ENCODE data around the gene METAP1.
"Not testable (repeated sequence)": the region's sequence is repeated elsewhere in the genome, so short reads cannot be mapped to it uniquely, and the experiment has no call there.

The METAP1 gene

GRCh38 chr4:98976716-98977115 lies 18.8 kb upstream of the METAP1 start:
- H3K9me3 Mint-ChIP-seq, result no peaks in the 10 kb centered on the region
- H3K36me3 Mint-ChIP-seq (ENCODE audit: insufficient read depth), result peaks cover 3% of the 10 kb centered on the region
- H3K27ac Mint-ChIP-seq, result no peak overlapping the region
- DNase-seq (no peak), ATAC-seq (replicated peaks) (no peak)
- H3K27me3 Mint-ChIP-seq, result peaks cover 23 to 25% of the 10 kb centered on the region in 2 donors
- no peaks in the 10 kb centered on the region for H3K4me1 Mint-ChIP-seq (ENCODE audit: low read depth in 2 of 2)
- no peak overlapping the region for H3K4me3 Mint-ChIP-seq

DNA sequence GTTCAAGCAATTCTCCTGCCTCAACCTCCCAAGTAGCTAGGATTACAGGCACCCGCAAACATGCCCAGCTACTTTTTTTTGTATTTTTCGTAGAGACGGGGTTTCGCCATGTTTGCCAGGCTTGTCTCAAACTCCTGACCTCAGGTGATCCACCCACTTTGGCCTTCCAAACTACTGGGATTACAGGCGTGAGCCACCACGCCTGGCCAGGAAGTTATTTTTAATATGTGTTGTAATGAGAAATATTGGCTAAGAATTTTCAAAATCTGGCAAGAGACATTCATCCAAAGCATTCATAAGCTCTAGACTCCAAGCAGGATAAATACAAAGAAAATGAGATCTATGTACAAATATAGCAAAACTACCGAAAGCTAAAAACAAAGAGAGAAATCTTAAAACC lies 18.0 kb upstream of the METAP1 start:
- ATAC-seq (replicated peaks) (no peak), DNase-seq (no peak)
- Mint-ChIP-seq H3K4me1 (ENCODE audit: low read depth in 2 of 2) (no peaks in the 10 kb centered on the region), H3K27me3 (peaks cover 23 to 27% of the 10 kb centered on the region in 2 donors), H3K4me3 (no peak overlapping the region), H3K36me3 (ENCODE audit: insufficient read depth) (peaks cover 3% of the 10 kb centered on the region), H3K9me3 (no peaks in the 10 kb centered on the region), H3K27ac (no peak overlapping the region)

- Mint-ChIP-seq H3K27ac (no peak overlapping the region), H3K36me3 (ENCODE audit: insufficient read depth) (no peaks in the 10 kb centered on the region), H3K27me3 (peaks cover 16 to 29% of the 10 kb centered on the region in 2 donors), H3K9me3 (no peaks in the 10 kb centered on the region), H3K4me1 (ENCODE audit: low read depth in 2 of 2) (no peaks in the 10 kb centered on the region), H3K4me3 (no peak overlapping the region)
- no peak for DNase-seq
- ATAC-seq (replicated peaks), result no peak
Observed at GRCh38 chr4:98987720-98988119, 7.8 kb upstream of the METAP1 start.

DNA sequence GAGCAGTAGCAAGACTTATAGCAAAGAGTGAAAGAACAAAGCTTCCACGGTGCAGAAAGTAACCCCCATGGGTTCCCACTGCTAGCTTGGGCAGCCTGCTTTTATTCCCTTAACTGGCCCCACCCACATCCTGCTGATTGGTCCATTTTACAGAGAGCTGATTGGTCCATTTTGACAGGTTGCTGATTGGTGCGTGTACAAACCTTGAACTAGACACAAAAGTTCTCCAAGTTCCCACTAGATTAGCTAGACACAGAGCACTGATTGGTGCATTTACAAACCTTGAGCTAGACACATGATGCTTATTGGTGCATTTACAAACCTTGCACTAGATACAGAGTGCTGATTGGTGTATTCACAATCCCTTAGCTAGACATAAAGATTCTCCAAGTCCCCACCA lies 2.7 kb upstream of the METAP1 start:
- ATAC-seq (replicated peaks); H3K27me3 Mint-ChIP-seq; H3K36me3 Mint-ChIP-seq (ENCODE audit: insufficient read depth); H3K9me3 Mint-ChIP-seq; H3K4me3 Mint-ChIP-seq; DNase-seq; H3K27ac Mint-ChIP-seq: not testable (repeated sequence)
- peaks cover 11 to 20% of the 10 kb centered on the region in 2 donors for H3K4me1 Mint-ChIP-seq (ENCODE audit: low read depth in 2 of 2)

DNA sequence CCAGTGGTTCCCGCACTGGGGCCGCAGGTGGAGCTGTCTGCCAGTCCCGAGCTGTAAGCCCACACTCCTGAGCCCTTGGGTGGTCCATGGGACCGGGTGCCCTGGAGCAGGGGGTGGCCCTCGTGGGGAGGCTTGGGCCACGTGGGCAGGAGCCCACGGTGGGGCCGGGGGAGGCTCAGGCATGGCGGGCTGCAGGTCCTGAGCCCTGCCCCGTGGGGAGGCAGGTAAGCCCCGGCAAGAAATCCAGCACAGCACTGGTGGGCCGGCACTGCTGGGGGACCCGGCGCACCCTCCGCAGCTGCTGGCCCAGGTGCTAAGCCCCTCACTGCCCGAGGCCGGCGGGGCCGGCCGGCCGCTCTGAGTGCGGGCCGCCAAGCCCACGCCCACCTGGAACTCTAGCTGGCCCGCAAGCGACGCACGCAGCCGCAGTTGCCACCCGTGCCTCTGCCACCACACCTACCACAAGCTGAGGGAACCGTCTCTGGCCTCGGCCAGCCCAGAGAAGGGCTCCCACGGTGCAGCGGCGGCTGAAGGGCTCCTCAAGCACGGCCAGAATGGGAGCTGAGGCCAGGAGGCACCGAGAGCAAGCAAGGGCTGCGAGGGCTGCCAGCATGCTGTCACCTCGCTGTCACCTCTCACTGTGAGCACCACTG lies 2.0 kb upstream of the METAP1 start:
- DNase-seq (no peak), ATAC-seq (replicated peaks) (no peak)
- H3K36me3 Mint-ChIP-seq (ENCODE audit: insufficient read depth), result peaks cover 3% of the 10 kb centered on the region
- peaks cover 11 to 24% of the 10 kb centered on the region in 2 donors for H3K4me1 Mint-ChIP-seq (ENCODE audit: low read depth in 2 of 2)
- H3K27me3 Mint-ChIP-seq, result peaks cover 0 to 7% of the 10 kb centered on the region in 2 donors
- H3K4me3 Mint-ChIP-seq, result no peak overlapping the region
- no peaks in the 10 kb centered on the region for H3K9me3 Mint-ChIP-seq
- no peak overlapping the region for H3K27ac Mint-ChIP-seq

DNA sequence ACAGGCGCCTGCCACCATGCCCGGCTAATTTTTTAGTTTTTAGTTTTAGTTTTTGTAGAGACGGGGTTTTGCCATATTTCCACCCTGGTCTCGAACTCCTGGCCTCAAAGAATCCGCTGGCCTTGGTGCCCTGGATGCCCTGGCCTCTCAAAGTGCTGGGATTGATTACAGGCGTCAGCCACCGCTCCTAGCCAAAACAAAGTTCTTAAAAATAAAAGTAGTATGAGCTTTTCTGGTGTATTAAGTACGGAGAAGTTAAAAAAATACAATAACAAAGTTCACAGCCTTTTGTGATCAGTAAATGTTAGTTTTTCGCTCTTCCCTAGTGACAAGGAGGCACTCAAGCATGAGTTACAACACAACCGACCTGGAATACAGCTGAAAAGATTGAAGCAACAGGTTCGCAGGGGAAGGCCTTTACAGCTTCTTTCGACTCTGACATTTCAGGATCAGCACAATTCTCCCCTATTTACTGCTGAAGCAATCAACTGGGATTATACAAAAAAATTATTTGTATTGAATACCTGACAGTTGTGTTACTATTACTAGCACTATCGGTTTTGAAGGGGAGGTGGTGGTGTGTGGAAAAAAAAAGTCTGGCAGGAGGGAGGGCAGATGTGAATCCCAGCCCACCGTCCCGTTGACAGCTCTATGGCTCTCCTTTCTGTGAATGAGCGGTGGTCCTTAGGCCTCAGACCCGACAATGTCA lies 893 bp upstream of the METAP1 start:
- no peaks in the 10 kb centered on the region for H3K9me3 Mint-ChIP-seq
- ATAC-seq (replicated peaks) (no peak), DNase-seq (no peak)
- peaks cover 3% of the 10 kb centered on the region for H3K36me3 Mint-ChIP-seq (ENCODE audit: insufficient read depth)
- H3K4me1 Mint-ChIP-seq (ENCODE audit: low read depth in 2 of 2), result peaks cover 11 to 24% of the 10 kb centered on the region in 2 donors
- peak overlapping the region; percentile 83 to 88 for H3K4me3 Mint-ChIP-seq
- H3K27me3 Mint-ChIP-seq, result peaks cover 0 to 7% of the 10 kb centered on the region in 2 donors
- peak overlapping the region; percentile 95 to 98 for H3K27ac Mint-ChIP-seq

DNA sequence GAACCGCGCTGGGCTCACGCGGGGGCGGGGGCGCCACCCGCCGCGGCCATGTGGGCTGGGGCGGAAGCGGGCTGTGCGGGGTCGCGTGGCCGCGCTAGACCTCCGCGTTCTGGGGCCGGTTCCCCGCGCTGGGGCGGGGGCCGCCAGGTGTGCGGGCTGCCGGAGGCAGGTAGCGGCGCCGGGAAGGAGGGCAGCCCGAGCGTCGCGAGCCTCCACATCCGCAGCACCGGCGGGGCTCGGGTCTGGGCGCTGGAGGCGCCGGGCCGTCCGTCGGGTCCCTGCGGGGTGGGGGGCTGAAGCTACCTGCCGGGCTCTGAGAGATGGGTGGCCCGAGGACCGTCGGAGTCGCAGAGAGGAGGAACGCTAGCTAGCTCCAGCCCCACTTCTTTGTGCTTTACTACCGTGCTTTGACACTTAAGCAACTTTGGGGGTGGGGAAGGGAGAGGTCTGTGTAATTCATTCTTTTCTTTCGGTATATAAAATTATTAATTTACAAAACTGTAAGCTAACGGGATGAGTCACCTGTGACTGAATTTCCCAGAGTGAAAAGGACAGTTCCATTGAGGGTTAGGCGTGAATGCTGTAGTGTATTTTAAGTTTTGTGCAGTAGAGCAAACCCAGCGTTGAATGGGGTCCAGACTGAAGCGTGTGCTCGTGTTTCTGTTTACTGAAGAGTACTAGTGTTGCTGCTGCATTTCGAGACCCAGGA lies 689 bp downstream of the METAP1 start:
- Mint-ChIP-seq H3K27me3 (no peaks in the 10 kb centered on the region), H3K27ac (peak overlapping the region; percentile 4 to 11), H3K4me3 (peak overlapping the region; percentile 83 to 88), H3K9me3 (no peaks in the 10 kb centered on the region), H3K4me1 (ENCODE audit: low read depth in 2 of 2) (peaks cover 11 to 34% of the 10 kb centered on the region in 2 donors), H3K36me3 (ENCODE audit: insufficient read depth) (peaks cover 3% of the 10 kb centered on the region)
- no peak for DNase-seq
- ATAC-seq (replicated peaks), result no peak

DNA sequence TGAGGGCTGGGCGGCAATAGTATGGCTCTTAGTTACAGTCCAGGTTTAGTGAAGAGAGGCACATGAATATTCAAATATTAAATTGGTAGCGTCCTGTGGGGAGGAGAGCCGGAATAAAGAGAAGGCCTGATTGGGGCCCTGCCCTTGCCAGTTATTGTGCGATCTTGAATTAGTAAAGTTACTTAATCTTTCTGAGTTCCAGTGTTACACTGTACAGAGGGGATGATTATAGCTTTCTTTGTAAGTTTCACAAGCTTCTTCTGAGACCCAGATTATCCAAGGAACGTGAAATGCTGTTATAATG lies 1.2 kb downstream of the METAP1 start:
- DNase-seq, result no peak
- H3K9me3 Mint-ChIP-seq, result no peaks in the 10 kb centered on the region
- peak overlapping the region; percentile 4 to 11 for H3K27ac Mint-ChIP-seq
- H3K27me3 Mint-ChIP-seq, result no peaks in the 10 kb centered on the region
- no peak for ATAC-seq (replicated peaks)
- H3K36me3 Mint-ChIP-seq (ENCODE audit: insufficient read depth), result peaks cover 3% of the 10 kb centered on the region
- H3K4me3 Mint-ChIP-seq, result peak overlapping the region; percentile 83 to 88
- H3K4me1 Mint-ChIP-seq (ENCODE audit: low read depth in 2 of 2), result peaks cover 12 to 34% of the 10 kb centered on the region in 2 donors

DNA sequence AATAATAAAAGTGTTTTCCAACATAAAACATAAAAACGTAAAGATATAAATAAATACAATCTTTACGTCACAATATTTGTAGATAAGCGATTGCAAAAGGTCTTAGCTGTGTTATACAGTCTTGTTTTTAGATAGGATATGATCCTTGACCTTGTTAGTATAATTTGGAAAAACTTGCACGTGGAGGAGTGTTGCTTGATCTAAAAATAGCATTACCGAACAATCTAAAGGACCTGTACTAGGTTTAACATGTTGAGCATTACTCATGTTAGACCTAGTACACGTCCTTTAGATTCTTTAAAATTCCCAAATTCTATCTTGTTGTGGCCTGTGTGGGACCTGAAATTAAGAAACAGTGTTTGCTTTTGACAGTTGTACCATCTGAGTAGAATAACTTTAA lies 1.6 kb downstream of the METAP1 start:
- H3K27ac Mint-ChIP-seq, result peak overlapping the region in 1 of 2 donors; percentile 11
- peak overlapping the region in 1 of 2 donors; percentile 83 for H3K4me3 Mint-ChIP-seq
- no peaks in the 10 kb centered on the region for H3K9me3 Mint-ChIP-seq
- peaks cover 13 to 34% of the 10 kb centered on the region in 2 donors for H3K4me1 Mint-ChIP-seq (ENCODE audit: low read depth in 2 of 2)
- no peaks in the 10 kb centered on the region for H3K27me3 Mint-ChIP-seq
- DNase-seq, result no peak
- H3K36me3 Mint-ChIP-seq (ENCODE audit: insufficient read depth), result peaks cover 3% of the 10 kb centered on the region
- no peak for ATAC-seq (replicated peaks)

DNA sequence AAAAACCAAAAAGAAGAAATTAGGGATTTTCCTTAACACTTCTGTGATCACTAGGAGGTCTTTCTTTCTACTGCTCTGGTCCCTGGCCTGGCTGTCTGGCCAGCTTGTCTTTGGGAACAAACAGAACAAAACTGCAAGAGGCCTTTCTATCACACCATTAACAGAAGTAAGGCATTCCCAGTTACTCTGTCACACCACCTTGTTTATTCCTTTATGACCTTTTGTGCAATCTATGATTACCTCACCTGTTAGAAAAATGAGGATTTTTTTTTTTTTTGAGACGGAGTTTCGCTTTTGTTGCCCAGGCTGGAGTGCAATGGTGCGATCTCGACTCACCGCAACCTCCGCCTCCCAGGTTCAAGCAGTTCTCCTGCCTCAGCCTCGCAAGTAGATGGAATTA lies 3.0 kb downstream of the METAP1 start:
- peak overlapping the region in 1 of 2 donors; percentile 39 for H3K27ac Mint-ChIP-seq
- H3K4me1 Mint-ChIP-seq (ENCODE audit: low read depth in 2 of 2), result peaks cover 18 to 43% of the 10 kb centered on the region in 2 donors
- DNase-seq (no peak), ATAC-seq (replicated peaks) (no peak)
- H3K27me3 Mint-ChIP-seq, result no peaks in the 10 kb centered on the region
- no peak overlapping the region for H3K4me3 Mint-ChIP-seq
- peaks cover 3% of the 10 kb centered on the region for H3K36me3 Mint-ChIP-seq (ENCODE audit: insufficient read depth)
- no peaks in the 10 kb centered on the region for H3K9me3 Mint-ChIP-seq

DNA sequence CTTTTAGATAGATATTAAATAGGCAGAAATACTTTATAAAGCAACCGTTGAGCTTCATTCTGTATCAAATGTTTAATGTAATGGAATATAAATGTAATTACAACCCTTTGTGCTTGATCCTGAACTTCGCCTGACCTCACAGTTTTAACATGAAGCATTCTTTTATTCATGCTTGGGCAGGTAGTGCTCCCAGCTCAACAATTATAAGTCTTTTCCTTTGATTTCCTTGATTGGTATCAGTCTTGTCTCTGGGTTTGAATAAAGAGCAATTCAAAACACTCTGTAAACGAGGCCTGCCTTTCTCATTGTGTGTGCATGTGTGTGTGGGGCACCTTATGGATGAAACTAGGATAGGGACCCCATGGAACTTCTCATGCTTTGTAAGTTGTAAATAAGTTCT lies 6.8 kb downstream of the METAP1 start:
- Mint-ChIP-seq H3K27ac (no peak overlapping the region), H3K4me3 (no peak overlapping the region), H3K4me1 (ENCODE audit: low read depth in 2 of 2) (peaks cover 20 to 48% of the 10 kb centered on the region in 2 donors), H3K36me3 (ENCODE audit: insufficient read depth) (no peaks in the 10 kb centered on the region), H3K27me3 (no peaks in the 10 kb centered on the region), H3K9me3 (no peaks in the 10 kb centered on the region)
- DNase-seq (no peak), ATAC-seq (replicated peaks) (no peak)

GRCh38 chr4:99008051-99008450 lies 12.5 kb downstream of the METAP1 start:
- Mint-ChIP-seq H3K4me1 (ENCODE audit: low read depth in 2 of 2) (peaks cover 23 to 51% of the 10 kb centered on the region in 2 donors), H3K27me3 (no peaks in the 10 kb centered on the region)
- ATAC-seq (replicated peaks), result no peak

DNA sequence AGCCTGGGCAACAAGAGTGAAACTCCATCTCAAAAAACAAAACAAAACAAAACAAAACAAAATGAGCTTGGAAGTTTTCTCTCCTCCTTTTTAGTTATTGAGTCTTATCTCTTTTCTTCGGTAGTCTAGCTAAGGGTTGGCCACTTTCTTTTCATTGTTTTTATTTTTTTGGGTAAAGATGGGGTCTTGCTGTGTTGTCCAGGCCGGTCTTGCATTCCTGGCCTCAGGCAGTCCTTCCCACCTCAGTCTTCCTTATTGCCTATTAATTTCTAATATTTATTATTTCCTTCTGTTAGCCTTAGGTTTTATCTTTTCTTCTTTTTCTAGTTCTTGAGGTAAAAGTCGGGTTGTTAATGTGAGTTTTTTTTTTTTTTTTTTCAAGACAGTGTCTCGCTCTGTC lies 16.4 kb downstream of the METAP1 start:
- H3K27me3 Mint-ChIP-seq, result no peaks in the 10 kb centered on the region

More at GRCh38 chr4:99008051-99008450, 12.5 kb downstream of the METAP1 start:
- H3K27ac Mint-ChIP-seq, result no peak overlapping the region
- no peaks in the 10 kb centered on the region for H3K36me3 Mint-ChIP-seq (ENCODE audit: insufficient read depth)
- H3K9me3 Mint-ChIP-seq, result no peaks in the 10 kb centered on the region
- no peak for DNase-seq
- no peak overlapping the region for H3K4me3 Mint-ChIP-seq

GRCh38 chr4:99013402-99013843 lies 17.9 kb downstream of the METAP1 start:
- Mint-ChIP-seq H3K9me3 (no peaks in the 10 kb centered on the region), H3K4me1 (ENCODE audit: low read depth in 2 of 2) (peaks cover 21 to 44% of the 10 kb centered on the region in 2 donors), H3K27me3 (no peaks in the 10 kb centered on the region), H3K36me3 (ENCODE audit: insufficient read depth) (peaks cover 3% of the 10 kb centered on the region), H3K4me3 (no peak overlapping the region), H3K27ac (no peak overlapping the region)
- ATAC-seq (replicated peaks) (no peak), DNase-seq (no peak)

More for the DNA sequence above, 16.4 kb downstream of the METAP1 start:
- Mint-ChIP-seq H3K27ac (no peak overlapping the region), H3K36me3 (ENCODE audit: insufficient read depth) (no peaks in the 10 kb centered on the region), H3K4me3 (no peak overlapping the region), H3K9me3 (no peaks in the 10 kb centered on the region), H3K4me1 (ENCODE audit: low read depth in 2 of 2) (peaks cover 24 to 50% of the 10 kb centered on the region in 2 donors)
- ATAC-seq (replicated peaks), result no peak
- no peak for DNase-seq

Data from effector memory CD8-positive, alpha-beta T cell (primary cell).